ENCODE measurements around the gene CELF2.

CELF2 gene

DNA sequence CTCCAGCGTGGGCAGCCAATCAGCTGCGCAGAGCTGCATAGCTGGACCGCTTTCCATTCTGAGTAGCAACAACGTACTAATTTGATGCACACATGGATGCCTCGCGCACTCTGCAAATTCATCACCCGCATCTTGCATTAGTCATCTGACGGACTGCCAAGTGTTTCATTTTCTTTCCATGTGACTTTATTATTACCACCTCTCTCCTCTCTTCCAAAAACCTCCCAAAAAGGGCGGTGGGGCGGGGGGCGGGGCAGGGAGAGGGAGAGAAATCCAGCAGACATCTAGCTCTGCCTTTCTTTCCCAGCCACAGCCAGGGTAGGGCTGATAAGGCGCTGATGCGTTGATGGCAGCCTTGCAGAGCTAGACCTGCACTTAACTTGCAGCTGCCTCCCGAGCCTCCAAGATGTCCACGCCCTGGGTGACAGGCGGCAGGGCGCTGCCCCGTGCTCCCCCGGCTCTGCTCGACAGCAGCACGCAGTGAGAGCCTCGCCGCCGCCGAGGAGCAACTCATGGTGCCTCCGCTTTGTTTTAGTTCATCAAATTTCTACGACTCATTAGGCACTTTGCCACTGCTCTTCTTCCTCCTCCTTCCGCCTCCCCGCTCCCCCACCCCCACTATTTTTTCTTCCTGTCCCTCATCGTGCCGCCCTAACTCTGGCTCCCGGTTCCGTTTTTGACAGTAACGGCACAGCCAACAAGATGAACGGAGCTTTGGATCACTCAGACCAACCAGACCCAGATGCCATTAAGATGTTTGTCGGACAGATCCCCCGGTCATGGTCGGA lies 147.3 kb downstream of the CELF2 start:
- no peak; the same call in 1 of the 2 replicates for TF ChIP-seq POLR2AphosphoS5 (IDR thresholded peaks at IDR 0.05; ENCODE audit: low read depth, low read length)
- TF ChIP-seq TAF1 (IDR thresholded peaks at IDR 0.05; ENCODE audit: borderline replicate concordance, insufficient read depth, low read length) = 0 out of 2 replicates have a peak, but pooled peaks have one; percentile 53

DNA sequence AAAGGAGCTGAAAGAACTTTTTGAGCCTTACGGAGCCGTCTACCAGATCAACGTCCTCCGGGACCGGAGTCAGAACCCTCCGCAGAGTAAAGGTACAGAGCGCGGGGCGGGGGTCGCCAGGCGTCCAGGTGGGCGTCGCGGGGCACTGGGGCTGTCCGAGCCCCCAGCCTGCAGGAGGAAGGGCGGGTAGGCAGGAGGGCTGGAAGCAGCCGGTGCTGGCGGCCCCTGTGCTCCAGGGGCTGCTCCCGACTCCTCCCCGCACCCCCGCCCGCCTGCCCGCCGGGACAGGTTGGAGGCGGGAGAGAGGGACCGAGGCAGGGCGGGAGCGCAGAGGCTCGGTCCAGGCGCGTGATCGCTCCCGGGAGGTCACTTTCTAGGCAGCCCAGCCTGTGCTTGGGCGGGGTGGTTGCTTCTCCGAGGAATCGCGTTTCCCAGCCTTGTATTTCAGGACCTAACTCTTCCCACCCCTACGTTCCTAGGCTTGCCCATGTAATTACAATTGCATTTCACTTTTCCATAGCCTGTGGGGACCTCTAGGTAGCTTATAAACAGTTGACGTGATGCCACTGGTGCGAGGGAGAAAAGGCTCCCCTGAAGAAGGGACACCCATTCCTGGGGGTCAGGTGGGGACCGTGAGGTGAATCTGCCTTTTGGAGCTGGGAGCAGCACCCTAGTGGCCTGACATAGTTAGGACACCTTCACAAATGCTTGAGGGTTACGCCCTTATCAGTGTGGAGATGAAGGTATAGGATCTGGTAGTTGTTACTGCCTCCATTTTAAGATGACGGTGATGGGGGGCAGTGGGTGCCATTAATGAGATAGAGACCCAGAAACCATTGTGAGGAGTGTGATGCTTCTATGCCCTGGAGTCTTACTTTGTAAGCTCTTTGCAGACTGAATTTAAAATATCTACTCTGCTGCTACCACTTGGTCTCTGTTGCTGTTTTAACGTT lies 148.2 kb downstream of the CELF2 start:
- 0 out of 2 replicates have a peak, but pooled peaks have one; percentile 10 for TF ChIP-seq SIN3A (IDR thresholded peaks at IDR 0.05; ENCODE audit: borderline replicate concordance, insufficient read depth, low read length)
- TF ChIP-seq TAF1 (IDR thresholded peaks at IDR 0.05; ENCODE audit: borderline replicate concordance, insufficient read depth, low read length) = no peak
- no peak for TF ChIP-seq FOXP2 (optimal IDR thresholded peaks at IDR 0.05; ENCODE audit: borderline replicate concordance, extremely low read depth, extremely low read length, insufficient read depth)
- TF ChIP-seq, protein P1, sequence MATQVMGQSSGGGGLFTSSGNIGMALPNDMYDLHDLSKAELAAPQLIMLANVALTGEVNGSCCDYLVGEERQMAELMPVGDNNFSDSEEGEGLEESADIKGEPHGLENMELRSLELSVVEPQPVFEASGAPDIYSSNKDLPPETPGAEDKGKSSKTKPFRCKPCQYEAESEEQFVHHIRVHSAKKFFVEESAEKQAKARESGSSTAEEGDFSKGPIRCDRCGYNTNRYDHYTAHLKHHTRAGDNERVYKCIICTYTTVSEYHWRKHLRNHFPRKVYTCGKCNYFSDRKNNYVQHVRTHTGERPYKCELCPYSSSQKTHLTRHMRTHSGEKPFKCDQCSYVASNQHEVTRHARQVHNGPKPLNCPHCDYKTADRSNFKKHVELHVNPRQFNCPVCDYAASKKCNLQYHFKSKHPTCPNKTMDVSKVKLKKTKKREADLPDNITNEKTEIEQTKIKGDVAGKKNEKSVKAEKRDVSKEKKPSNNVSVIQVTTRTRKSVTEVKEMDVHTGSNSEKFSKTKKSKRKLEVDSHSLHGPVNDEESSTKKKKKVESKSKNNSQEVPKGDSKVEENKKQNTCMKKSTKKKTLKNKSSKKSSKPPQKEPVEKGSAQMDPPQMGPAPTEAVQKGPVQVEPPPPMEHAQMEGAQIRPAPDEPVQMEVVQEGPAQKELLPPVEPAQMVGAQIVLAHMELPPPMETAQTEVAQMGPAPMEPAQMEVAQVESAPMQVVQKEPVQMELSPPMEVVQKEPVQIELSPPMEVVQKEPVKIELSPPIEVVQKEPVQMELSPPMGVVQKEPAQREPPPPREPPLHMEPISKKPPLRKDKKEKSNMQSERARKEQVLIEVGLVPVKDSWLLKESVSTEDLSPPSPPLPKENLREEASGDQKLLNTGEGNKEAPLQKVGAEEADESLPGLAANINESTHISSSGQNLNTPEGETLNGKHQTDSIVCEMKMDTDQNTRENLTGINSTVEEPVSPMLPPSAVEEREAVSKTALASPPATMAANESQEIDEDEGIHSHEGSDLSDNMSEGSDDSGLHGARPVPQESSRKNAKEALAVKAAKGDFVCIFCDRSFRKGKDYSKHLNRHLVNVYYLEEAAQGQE (IDR thresholded peaks at IDR 0.05; ENCODE audit: insufficient read depth in 1 of 2, low read depth in 2 of 2, low read length in 2 of 2) = no peak
- no peak for TF ChIP-seq POLR2AphosphoS5 (IDR thresholded peaks at IDR 0.05; ENCODE audit: low read depth, low read length)

DNA sequence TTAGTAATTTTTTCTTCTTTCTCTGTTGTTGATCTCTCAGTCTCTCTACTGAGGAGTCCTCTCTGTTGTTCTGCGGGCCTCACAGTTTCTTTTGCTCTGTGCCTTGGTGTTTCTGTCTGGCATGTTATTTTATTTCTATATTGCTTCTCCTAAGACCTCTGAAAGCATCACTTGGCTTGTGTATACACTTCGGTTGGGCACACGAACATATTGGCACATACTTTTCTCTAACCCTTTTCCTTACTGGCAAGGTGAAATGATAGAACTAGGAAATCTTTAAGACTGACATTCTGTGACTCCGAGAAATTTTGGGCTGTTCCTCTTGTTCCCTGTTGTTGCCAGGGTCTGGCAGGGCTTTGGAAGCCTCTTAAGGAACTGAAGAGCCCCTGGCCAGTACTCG lies 148.9 kb downstream of the CELF2 start:
- TF ChIP-seq, protein P1 (IDR thresholded peaks at IDR 0.05; ENCODE audit: insufficient read depth in 1 of 2, low read depth in 2 of 2, low read length in 2 of 2) = no peak
- TF ChIP-seq TAF1 (IDR thresholded peaks at IDR 0.05; ENCODE audit: borderline replicate concordance, insufficient read depth, low read length) (no peak), SIN3A (IDR thresholded peaks at IDR 0.05; ENCODE audit: borderline replicate concordance, insufficient read depth, low read length) (no peak), FOXP2 (optimal IDR thresholded peaks at IDR 0.05; ENCODE audit: borderline replicate concordance, extremely low read depth, extremely low read length, insufficient read depth) (no peak), POLR2AphosphoS5 (IDR thresholded peaks at IDR 0.05; ENCODE audit: low read depth, low read length) (no peak)

DNA sequence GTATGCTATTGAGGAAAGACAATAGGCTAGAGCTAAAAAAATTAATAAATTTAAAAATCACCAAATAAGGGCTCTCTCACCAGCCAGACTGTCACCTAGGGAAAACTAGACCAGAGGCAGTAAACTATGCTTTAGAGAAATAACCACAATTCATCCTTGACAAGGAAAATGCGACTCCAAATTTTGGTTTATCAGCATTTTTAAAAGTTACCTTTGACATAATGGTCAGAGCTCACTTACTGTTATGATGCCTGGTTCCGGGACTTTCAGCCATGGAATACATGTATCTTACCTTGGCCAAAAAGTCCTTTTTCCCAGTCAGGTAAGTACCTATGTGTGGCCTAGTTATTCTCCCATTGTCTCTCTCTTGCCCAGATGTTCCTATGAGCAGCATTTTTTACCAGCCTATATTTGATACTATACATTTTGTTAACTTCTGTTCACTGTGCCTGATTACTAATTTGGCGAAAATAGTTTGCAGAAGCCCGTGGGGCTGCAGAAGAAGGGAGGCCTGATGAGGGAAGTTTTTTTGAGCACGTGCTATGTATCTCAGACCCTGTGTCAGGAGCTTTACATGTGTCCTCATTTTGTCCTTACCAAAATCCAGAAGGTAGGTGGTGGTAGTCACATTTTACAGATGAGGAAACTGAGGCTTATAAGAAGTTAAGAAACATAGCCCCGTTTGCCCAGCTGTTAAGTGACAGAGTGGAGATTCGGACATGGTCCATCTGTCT lies 149.7 kb downstream of the CELF2 start:
- TF ChIP-seq, protein P1 (IDR thresholded peaks at IDR 0.05; ENCODE audit: insufficient read depth in 1 of 2, low read depth in 2 of 2, low read length in 2 of 2) = no peak
- no peak for TF ChIP-seq SIN3A (IDR thresholded peaks at IDR 0.05; ENCODE audit: borderline replicate concordance, insufficient read depth, low read length)
- no peak for TF ChIP-seq TAF1 (IDR thresholded peaks at IDR 0.05; ENCODE audit: borderline replicate concordance, insufficient read depth, low read length)
- TF ChIP-seq FOXP2 (optimal IDR thresholded peaks at IDR 0.05; ENCODE audit: borderline replicate concordance, extremely low read depth, extremely low read length, insufficient read depth) = no peak
- TF ChIP-seq POLR2AphosphoS5 (IDR thresholded peaks at IDR 0.05; ENCODE audit: low read depth, low read length) = no peak

Measured in PFSK-1 (cell line).